Measurements from ENCODE around the gene MIX23. TPM values are rescaled to one million over a fixed set of nuclear protein-coding genes. Genes with fewer than 3 reads are reported as not detected.

MIX23 gene
- total RNA-seq, 3 donors from 2014 or later: 143 to 160 (median 156) TPM

DNA sequence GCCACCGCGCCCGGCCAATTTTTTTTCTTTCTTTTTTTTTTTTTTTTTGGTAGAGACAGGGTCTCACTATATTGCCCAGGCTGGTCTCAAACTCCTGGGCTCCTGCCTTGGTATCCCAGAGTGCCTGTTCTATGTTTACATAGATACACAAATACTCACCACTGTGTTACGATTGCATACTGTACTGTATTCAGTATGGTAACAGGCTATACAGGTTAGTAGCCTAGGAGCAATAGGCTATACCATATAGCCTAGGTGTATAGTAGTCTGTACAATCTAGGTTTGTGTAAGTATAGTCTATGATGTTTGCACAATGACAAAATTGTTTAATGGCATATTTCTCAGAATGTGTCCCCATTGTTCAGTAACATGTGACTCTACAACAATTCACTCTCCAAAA is 31.4 kb downstream of the MIX23 start:
- ATAC-seq (no peak), DNase-seq (no peak)
- no peaks in the 10 kb centered on the region for H3K4me1 Mint-ChIP-seq (ENCODE audit: low read depth)
- H3K36me3 Mint-ChIP-seq (ENCODE audit: insufficient read depth): no peaks in the 10 kb centered on the region
- no peak overlapping the region for H3K4me3 Mint-ChIP-seq
- no peaks in the 10 kb centered on the region for H3K9me3 Mint-ChIP-seq
- no peaks in the 10 kb centered on the region for H3K27me3 Mint-ChIP-seq (ENCODE audit: low read depth)

DNA sequence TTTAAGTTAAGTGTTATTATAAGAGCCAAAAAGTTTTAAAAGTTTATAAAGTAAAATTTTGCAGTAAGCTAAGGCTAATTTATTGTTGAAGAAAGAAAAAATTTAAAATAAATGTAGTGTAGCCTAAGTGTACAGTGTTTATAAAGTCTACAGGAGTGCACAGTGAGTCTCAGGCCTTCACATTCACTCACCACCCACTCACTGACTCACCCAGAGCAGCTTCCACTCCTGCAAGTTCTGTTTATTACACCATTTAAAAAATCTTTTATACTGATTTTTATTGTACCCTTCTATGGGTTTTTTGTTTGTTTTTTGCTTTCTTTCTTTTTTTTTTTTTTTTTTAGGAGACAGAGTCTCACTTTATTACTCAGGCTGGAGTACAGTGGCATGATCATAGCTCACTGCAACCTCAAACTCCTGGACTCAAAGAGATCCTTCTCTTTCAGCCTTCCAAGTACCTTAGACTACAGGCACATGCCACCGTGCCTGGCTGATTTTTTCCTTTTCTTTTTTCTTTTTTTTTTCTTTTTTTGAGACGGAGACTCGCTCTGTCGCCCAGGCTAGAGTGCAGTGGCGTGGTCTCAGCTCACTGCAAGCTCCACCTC is 32.1 kb downstream of the MIX23 start:
- Mint-ChIP-seq H3K27me3 (ENCODE audit: low read depth) (no peaks in the 10 kb centered on the region), H3K4me3 (no peak overlapping the region), H3K9me3 (no peaks in the 10 kb centered on the region), H3K4me1 (ENCODE audit: low read depth) (no peaks in the 10 kb centered on the region), H3K36me3 (ENCODE audit: insufficient read depth) (no peaks in the 10 kb centered on the region)
- DNase-seq (no peak), ATAC-seq (no peak)

DNA sequence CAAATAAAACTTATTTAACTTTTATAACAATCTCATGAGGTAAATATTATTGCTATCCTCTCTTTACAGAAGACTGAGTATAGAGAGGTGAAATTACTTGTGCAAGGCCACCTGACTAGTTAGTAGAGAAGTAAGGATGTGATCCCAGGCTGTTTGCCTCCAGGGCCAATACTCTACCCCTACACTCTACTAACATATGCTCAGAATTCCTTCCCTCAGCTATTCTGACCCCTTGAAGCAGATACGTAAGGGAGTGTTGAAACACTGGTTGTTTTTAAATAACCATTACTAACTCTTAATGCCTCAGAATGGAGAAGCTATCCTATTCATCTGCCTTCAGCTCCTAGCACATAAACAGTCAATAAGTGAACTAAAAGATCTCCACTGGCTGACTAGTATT is 33.9 kb downstream of the MIX23 start:
- H3K36me3 Mint-ChIP-seq (ENCODE audit: insufficient read depth): no peaks in the 10 kb centered on the region
- H3K9me3 Mint-ChIP-seq: no peaks in the 10 kb centered on the region
- H3K27me3 Mint-ChIP-seq (ENCODE audit: low read depth): no peaks in the 10 kb centered on the region
- ATAC-seq: no peak
- H3K4me3 Mint-ChIP-seq: no peak overlapping the region
- no peaks in the 10 kb centered on the region for H3K4me1 Mint-ChIP-seq (ENCODE audit: low read depth)
- no peak for DNase-seq

DNA sequence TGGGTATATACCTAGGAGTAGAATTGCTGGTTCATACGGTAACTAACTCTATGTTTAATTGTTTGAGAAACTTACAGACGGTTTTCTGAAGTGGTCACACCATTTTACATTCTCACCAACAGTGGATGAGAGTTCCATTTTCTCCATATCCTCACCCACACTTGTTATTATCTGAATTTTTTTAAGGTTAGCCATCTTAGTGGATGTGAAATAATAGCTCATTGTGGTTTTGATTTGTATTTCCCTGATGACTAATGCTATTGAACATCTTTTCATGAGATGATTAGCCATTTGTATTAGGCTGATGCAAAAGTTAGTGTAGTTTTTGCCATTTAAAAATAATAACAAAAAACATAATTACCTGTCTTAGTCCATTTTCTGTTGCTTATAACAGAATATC is 39.4 kb downstream of the MIX23 start:
- DNase-seq (no peak), ATAC-seq (no peak)
- Mint-ChIP-seq H3K9me3 (no peaks in the 10 kb centered on the region), H3K36me3 (ENCODE audit: insufficient read depth) (no peaks in the 10 kb centered on the region), H3K4me1 (ENCODE audit: low read depth) (no peaks in the 10 kb centered on the region), H3K4me3 (no peak overlapping the region), H3K27me3 (ENCODE audit: low read depth) (peaks cover 2% of the 10 kb centered on the region)

DNA sequence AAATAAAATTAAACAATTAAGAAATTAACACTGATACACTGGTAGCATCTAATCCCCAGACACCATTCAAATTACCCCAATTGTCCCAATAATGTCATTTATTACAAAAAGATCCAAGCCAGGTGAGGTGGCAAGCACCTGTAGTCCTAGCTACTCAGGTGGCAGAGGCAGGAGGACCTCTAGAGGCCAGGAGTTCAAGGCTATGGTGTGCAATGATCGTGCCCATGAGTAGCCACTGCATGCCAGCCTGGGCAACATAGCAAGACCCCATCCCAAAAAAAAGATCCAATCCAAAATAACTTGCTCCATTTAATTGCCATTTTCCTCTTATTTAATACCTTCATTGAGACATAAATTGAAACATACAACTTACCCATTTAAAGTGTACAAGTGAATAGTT is 40.2 kb downstream of the MIX23 start:
- Mint-ChIP-seq H3K4me3 (no peak overlapping the region), H3K9me3 (no peaks in the 10 kb centered on the region), H3K27me3 (ENCODE audit: low read depth) (peaks cover 2% of the 10 kb centered on the region), H3K4me1 (ENCODE audit: low read depth) (no peaks in the 10 kb centered on the region), H3K36me3 (ENCODE audit: insufficient read depth) (no peaks in the 10 kb centered on the region)
- ATAC-seq: no peak
- no peak for DNase-seq

DNA sequence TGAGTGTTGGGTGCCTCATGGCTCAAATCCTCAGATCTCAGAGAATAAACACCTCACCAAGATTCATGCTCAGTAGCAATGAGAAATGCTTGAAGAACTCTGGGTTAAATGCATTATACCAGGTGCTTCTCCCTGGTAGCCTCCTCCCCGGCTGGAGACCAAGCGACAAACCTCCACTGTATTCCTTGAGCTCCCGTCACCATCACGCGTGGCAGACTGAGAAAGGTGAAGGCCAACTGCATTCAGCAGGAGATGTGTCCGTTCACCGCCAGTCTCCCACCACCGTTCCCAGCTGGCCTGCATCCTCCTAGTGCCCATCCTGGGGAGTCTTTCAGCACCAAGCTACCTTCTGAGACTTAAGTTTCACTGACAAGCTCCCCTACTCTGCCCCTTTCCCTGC is 50.5 kb downstream of the MIX23 start:
- Mint-ChIP-seq H3K4me1 (ENCODE audit: low read depth) (no peaks in the 10 kb centered on the region), H3K9me3 (no peaks in the 10 kb centered on the region), H3K27me3 (ENCODE audit: low read depth) (peaks cover 12% of the 10 kb centered on the region), H3K36me3 (ENCODE audit: insufficient read depth) (no peaks in the 10 kb centered on the region), H3K4me3 (no peak overlapping the region)
- DNase-seq: no peak
- ATAC-seq: no peak

DNA sequence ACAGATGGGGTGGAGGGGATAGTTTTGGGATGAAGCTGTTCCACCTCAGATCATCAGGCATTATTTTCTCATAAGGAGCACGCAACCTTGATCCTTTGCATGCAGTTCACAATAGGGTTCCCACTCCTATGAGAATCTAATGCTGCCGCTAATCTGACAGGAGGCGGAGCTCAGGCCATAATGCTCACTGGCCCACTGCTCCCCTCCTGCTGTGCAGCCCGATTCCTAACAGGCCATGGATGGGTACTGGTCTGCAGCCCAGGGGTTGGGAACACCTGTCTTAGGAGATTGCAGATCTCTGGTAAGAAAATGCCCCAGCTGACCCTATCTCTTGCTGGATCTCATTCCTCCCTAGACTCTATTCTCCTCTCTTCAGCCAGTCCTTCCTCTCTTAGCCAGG is 51.1 kb downstream of the MIX23 start:
- H3K36me3 Mint-ChIP-seq (ENCODE audit: insufficient read depth): no peaks in the 10 kb centered on the region
- H3K4me1 Mint-ChIP-seq (ENCODE audit: low read depth): no peaks in the 10 kb centered on the region
- H3K4me3 Mint-ChIP-seq: no peak overlapping the region
- H3K27me3 Mint-ChIP-seq (ENCODE audit: low read depth): peaks cover 12% of the 10 kb centered on the region
- no peak for ATAC-seq
- no peak for DNase-seq
- H3K9me3 Mint-ChIP-seq: no peaks in the 10 kb centered on the region

DNA sequence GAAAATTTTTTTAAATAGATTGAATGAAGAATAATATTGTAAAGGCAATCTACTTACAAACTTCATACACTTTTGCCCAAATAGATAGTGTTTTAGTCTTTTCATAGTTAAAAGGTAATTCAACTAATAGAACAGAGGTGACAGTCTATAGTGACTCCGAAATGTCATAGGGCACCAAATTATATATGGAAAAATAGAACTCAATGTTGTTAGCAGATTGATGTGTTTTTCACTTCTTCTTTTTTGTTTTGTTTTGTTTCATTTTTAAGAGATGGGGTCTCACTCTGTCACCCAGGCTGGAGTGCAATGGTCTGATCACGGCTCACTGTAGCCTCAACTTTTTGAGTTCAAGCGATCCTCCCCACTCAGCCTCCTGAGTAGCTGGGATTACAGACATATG is 57.3 kb downstream of the MIX23 start:
- ATAC-seq (no peak), DNase-seq (no peak)
- peaks cover 14% of the 10 kb centered on the region for H3K4me1 Mint-ChIP-seq (ENCODE audit: low read depth)
- peaks cover 5% of the 10 kb centered on the region for H3K27me3 Mint-ChIP-seq (ENCODE audit: low read depth)
- no peaks in the 10 kb centered on the region for H3K36me3 Mint-ChIP-seq (ENCODE audit: insufficient read depth)
- H3K9me3 Mint-ChIP-seq: no peaks in the 10 kb centered on the region
- no peak overlapping the region for H3K4me3 Mint-ChIP-seq

DNA sequence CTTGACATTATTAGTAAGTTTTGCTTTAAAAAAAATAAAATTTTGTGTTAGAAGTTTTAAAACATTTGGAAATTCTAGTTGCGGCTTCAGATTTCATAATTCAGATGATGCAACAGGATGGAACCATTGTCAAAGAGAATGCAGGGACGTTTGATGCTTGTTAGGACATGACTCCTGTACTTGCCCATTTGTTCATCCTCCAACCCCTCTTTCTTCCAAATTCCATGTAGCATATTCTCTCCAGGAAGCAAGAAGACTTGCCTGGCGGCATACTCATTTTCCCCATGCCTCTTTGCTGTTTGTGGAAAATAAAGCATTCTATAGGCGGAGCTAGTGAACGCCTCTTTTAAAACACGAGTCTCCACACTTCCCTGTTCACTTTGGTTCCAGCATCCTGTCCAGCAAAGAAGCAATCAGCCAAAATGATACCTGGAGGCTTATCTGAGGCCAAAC is 58.1 kb downstream of the MIX23 start, which contains the start of gene CSTA:
Gene CSTA (plus strand): TSS at position 378 of the 453 bp plus-strand sequence. CDS start 45 bp downstream, at position 423.
- H3K36me3 Mint-ChIP-seq (ENCODE audit: insufficient read depth): no peaks in the 10 kb centered on the region
- H3K4me1 Mint-ChIP-seq (ENCODE audit: low read depth): peaks cover 14% of the 10 kb centered on the region
- peaks cover 3% of the 10 kb centered on the region for H3K27me3 Mint-ChIP-seq (ENCODE audit: low read depth)
- H3K9me3 Mint-ChIP-seq: no peaks in the 10 kb centered on the region
- no peak within 1 kb of the TSS for H3K4me3 Mint-ChIP-seq
- ATAC-seq (no peak), DNase-seq (no peak)

DNA sequence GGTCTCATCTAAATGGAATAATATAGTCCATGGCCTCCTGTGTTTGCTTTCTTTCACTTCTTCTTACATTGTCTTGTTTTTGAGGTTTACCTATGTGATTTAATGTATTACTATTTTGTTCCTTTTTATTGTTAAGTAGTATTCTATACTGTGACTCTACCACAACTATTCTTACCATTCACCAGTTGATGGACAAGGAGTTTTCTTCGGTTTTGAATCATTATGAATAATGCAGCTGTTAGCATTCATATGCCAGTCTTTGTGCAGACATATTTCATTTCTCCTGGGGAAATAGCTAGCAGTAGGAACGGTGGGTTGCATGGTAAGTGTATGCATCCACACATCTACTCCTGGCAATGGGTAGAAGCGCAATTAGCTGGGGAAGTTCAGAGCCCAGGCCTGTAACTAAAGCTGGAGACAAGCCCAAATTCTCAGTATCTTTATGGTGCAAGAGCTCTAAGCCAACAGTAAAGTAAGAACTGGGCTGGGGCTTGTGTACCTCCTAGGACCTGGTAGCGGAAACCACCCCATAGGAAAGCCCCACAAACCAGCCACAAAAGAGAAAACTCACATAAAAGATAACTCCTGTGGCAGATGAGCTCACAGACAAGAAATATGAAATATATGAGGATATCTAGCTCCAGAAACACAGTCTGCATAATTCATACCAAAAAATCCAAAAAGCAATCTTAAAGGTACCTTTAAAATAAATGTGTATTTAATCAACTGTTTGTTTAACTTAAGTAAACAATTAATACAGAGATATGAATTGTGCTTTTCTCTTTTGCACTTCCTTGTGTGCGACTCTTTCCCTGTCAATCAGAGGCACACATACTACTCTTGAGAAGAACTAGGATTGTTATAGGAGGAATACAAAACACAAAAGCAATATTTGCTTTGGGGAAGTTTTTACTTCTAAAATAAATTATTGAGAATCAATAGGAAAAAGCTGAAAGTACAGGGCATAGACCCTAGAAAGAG is 60.6 kb downstream of the MIX23 start:
- H3K9me3 Mint-ChIP-seq: peaks cover 5% of the 10 kb centered on the region
- H3K4me3 Mint-ChIP-seq: no peak overlapping the region
- ATAC-seq (peak; percentile 74 to 78), DNase-seq (no peak)
- H3K36me3 Mint-ChIP-seq (ENCODE audit: insufficient read depth): no peaks in the 10 kb centered on the region
- H3K4me1 Mint-ChIP-seq (ENCODE audit: low read depth): peaks cover 14% of the 10 kb centered on the region
- H3K27me3 Mint-ChIP-seq (ENCODE audit: low read depth): peaks cover 3% of the 10 kb centered on the region

DNA sequence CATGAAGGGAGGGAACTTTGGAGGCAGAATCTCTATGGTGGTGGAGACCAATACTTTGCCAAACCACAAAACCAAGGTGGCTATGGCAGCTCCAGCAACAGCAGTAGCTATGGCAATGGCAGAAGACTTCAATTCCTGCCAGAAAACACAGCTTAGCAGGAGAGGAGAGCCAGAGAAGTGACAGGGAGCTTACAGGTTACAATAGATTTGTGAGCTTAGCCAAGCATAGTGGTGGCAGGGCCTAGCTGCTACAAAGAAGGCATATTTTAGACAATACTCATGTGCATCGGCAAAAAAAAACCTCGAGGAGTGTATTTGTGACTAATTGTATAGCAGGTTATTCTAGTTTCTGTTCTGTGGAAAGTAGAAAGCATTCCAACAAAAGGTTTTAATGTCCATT is 64.4 kb downstream of the MIX23 start:
- no peak for DNase-seq
- ATAC-seq: no peak
- Mint-ChIP-seq H3K27me3 (ENCODE audit: low read depth) (no peaks in the 10 kb centered on the region), H3K4me1 (ENCODE audit: low read depth) (peaks cover 14% of the 10 kb centered on the region), H3K36me3 (ENCODE audit: insufficient read depth) (no peaks in the 10 kb centered on the region), H3K9me3 (peaks cover 5% of the 10 kb centered on the region), H3K4me3 (no peak overlapping the region)

DNA sequence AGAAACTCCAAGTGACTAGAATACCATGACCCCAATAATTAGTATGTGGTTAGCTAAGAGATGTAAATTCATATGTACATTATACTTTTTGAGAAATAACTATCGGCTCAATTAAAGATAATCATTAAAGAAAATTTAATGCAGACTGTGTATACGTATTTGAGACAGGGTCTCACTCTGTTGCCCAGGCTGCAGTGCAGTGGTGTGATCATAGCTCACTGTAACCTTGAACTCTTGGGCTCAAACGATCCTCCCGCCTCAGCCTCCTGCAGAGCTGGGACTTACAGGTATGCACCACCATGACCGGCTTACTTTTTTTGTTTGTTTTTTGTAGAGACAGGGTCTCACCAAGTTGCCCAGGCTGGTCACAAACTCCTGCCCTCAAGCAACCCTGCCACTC is 66.7 kb downstream of the MIX23 start:
- no peaks in the 10 kb centered on the region for H3K27me3 Mint-ChIP-seq (ENCODE audit: low read depth)
- H3K4me3 Mint-ChIP-seq: no peak overlapping the region
- ATAC-seq: no peak
- H3K36me3 Mint-ChIP-seq (ENCODE audit: insufficient read depth): no peaks in the 10 kb centered on the region
- peaks cover 8% of the 10 kb centered on the region for H3K4me1 Mint-ChIP-seq (ENCODE audit: low read depth)
- DNase-seq: no peak
- peaks cover 5% of the 10 kb centered on the region for H3K9me3 Mint-ChIP-seq

DNA sequence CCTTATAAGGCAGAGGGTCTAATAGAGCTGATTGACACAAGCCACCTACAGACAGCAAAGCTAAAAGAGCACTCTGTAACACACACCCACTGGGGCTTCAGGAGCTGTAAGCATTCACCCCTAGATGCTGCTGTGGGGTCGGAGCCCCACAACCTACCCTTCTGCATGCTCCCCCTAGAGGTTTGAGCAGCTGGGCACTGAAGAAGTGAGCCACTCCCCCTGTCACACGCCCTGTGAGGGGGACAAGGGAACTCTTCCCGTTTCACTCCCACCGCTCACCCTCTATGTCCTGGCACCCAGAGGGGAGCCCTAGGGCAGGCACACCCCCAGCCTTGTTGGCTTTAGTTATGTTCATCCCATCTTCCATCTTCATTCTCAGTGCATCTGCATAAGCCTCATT is 67.4 kb downstream of the MIX23 start:
- no peaks in the 10 kb centered on the region for H3K36me3 Mint-ChIP-seq (ENCODE audit: insufficient read depth)
- ATAC-seq (no peak), DNase-seq (no peak)
- H3K27me3 Mint-ChIP-seq (ENCODE audit: low read depth): no peaks in the 10 kb centered on the region
- H3K9me3 Mint-ChIP-seq: peaks cover 5% of the 10 kb centered on the region
- H3K4me3 Mint-ChIP-seq: no peak overlapping the region
- peaks cover 8% of the 10 kb centered on the region for H3K4me1 Mint-ChIP-seq (ENCODE audit: low read depth)

DNA sequence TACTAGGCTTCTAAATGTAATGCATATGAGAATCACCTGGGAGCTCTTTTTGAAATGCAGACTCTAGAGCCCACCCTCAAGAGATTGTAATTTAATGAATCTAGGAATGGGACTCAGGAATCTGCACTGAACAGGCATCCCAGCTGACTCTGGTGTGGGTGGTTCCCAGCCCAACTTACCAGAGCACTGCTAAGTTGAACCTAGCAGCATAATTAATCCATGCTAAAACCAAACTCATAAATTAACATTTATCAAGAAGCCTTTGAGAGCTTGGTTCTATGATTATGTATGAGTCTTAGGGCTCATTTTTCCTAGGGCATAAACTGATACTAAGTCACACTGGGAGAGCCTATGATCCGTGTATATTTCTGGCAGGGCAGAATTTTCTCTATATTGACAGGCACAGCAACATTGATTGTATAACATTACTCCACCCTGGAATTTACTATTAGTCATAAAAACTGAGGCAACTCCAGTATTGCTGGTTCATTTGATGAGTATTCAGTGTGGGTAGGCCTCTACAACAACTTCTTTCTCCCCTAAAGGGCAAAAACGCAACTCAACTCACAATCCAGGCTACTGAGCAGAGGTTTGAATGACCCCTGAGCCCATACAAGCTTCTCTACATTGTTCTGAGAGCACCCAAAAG is 68.7 kb downstream of the MIX23 start:
- Mint-ChIP-seq H3K9me3 (peaks cover 5% of the 10 kb centered on the region), H3K4me3 (no peak overlapping the region), H3K36me3 (ENCODE audit: insufficient read depth) (no peaks in the 10 kb centered on the region), H3K27me3 (ENCODE audit: low read depth) (no peaks in the 10 kb centered on the region), H3K4me1 (ENCODE audit: low read depth) (peaks cover 8% of the 10 kb centered on the region)
- DNase-seq: no peak
- no peak for ATAC-seq
